Ovary (tissue), 3 donors: ENCODE results near the gene WASF2.

ENCODE experiments used
- CTCF ChIP-seq, 3 donors: fragments of 450-650 bp in 2 of 3; fragments of 200-600 bp in 1 of 3; IDR thresholded peaks; one replicate each; pipeline versions ENCODE4 v1.5.1 to v1.8.0; 2016 to 2022; ENCODE audit warnings: antibody characterized with exemption in 3 of 3, mild to moderate bottlenecking in 1 of 3
- EP300 ChIP-seq: sonication (generic); formaldehyde crosslinking; IDR thresholded peaks from one replicate; pipeline ENCODE4 v1.6.1; 2017; ENCODE audit warnings: antibody characterized with exemption
- POLR2A ChIP-seq: fragments of 450-650 bp; IDR thresholded peaks from one replicate; pipeline ENCODE4 v1.6.1; 2017; ENCODE audit warnings: antibody characterized with exemption, mild to moderate bottlenecking, moderate library complexity
- donor health status: DM: no; HTN: no; CAD: no.

- TF ChIP-seq POLR2A (no peak), CTCF (IDR thresholded peaks at IDR 0.05) (no peak), EP300 (no peak)
Observed at GRCh38 chr1:27505420-27505680, 15.4 kb upstream of the WASF2 start.
